HG02759 (cell line): Measurements from ENCODE around the gene FOSL2.
"Not testable (repeated sequence)": the region's sequence is repeated elsewhere in the genome, so short reads cannot be mapped to it uniquely, and the experiment has no call there.

Source experiments
- ATAC-seq: cut with Tn5 transposase; IDR thresholded peaks from one replicate; pipeline ENCODE4 v1.9.1; 2021; ENCODE audit warnings: mild to moderate bottlenecking, moderate library complexity; ENCODE audit not compliant: unreplicated experiment

The FOSL2 gene

DNA sequence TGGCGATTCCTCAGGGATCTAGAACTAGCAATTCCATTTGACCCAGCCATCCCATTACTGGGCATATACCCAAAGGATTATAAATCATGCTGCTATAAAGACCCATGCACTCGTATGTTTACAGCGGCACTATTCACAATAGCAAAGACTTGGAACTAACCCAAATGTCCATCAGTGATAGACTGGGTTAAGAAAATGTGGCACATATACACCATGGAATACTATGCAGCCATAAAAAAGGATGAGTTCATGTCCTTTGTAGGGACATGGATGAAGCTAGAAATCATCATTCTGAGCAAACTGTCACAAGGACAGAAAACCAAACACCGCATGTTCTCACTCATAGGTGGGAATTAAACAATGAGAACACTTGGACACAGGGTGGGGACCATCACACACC lies 20.9 kb upstream of the FOSL2 start:
- ATAC-seq: not testable (repeated sequence)

DNA sequence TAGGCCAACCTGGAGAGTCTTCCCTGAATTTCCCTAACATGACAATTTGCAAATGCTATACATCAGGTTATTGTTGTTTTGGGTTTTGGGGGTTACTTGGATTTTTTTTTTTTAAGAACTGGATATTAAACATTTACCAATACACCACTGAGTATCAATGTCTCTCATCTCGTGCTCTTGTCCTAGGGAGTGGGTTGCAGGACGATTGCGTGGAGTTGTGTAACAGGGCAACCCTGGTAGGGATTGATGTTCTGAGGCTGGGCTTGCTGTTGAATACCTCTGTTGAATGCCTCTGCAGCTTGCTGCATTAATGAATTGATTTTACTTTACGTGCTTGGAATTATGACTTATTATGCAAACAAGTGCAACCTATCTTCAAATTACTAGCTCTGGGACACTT lies 18.8 kb upstream of the FOSL2 start:
- no peak for ATAC-seq

DNA sequence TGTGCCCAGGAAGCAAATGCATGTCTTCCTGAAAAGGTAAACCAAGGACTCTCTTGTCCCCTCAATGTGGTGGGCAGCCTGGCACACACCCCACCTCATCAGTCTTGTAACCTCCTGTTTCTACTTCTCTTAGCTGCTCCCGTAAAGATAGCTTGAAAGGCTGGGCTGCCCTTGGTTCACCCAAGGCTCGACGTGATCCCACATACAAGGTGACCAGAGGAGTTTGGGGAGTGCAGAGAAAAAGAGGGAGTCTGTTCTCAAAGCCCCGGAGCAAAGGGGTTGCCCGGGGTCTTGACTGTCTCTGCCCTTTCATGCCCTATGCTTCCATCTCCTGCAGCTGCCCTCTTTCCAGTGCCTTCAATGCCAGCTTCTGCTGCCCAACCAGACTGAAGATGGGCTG lies 18.3 kb upstream of the FOSL2 start:
- no peak for ATAC-seq

GRCh38 chr2:28375236-28375635 lies 17.4 kb upstream of the FOSL2 start:
- ATAC-seq: no peak

GRCh38 chr2:28375742-28376631 lies 16.7 kb upstream of the FOSL2 start:
- no peak for ATAC-seq

GRCh38 chr2:28377195-28377816 lies 15.4 kb upstream of the FOSL2 start:
- ATAC-seq: no peak

DNA sequence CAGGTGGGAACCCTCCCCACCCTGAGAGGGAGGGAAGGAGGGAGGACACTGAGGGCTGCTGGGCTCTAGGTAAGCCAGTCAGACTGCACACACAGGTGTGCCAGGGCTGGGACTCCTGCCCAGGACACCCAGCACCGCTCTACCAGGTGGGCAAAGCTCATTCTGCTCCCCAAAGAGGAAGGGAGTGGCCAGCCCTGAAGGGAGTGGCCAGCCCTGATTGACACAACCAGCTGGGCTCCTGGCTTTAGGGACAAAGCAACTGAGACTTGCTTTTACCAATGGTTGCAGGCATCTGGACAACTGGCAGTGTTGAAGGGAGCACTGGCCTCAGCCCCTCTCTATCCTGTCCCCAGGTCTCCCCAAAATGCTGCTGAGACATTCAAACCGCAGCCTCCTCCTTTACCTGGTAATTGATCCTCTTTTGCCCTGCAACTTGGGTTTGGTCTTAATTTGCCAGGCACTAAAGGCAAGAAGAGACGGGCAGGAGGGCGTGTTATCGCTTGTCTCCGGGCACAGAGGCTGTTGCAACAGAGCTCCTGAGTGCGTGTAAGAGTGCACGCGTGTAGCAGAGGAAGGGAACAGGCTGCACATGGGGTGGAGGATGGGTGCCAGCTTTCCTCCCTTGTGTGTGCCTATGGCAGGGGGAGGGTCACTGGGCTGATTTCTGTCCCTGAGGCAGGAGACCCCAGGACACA lies 14.5 kb upstream of the FOSL2 start:
- no peak for ATAC-seq

DNA sequence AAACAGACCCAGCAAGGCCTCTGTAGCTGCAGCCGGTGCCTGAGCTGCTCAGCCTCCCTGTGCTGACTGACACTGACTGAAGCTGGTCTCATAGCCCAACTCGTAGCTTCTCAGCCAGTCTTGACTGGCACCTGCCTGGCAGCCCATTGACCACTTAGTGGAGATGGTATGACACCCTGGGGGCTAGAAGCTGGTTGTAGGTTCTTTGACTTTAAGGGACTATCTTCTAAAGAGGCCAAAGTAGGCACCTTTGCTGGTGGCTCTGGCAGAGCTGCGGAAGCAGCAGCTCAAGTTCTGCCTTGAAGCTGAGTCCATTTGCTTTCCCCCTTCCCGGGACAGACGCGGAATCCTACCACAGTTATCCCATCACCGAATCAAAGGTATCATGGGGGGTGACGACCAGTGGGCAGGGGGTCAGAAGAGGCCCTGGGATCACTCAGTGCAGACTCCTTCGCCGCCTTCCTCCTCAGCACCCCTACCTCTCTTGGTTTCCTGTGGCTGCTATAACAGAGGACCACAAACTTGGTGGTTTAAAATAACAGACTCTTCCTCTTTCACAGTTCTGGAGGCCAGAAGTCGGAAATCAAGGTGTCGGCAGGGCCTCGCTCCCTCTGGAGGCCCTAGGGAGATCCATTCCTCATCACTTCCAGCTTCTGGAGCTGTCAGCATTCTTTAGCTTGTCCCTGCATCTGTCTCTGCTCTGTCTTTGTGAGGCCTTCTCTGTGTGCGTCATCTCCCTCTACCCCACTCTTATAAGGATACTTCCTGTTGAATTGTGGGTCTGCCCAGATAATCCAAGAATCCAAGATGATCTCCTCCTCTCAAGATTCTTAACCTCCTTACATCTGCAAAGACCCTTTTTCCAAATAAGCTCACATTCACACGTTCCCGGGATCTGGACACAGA lies 13.7 kb upstream of the FOSL2 start:
- ATAC-seq: no peak

- no peak for ATAC-seq
Observed at GRCh38 chr2:28380219-28380618, 12.4 kb upstream of the FOSL2 start.

DNA sequence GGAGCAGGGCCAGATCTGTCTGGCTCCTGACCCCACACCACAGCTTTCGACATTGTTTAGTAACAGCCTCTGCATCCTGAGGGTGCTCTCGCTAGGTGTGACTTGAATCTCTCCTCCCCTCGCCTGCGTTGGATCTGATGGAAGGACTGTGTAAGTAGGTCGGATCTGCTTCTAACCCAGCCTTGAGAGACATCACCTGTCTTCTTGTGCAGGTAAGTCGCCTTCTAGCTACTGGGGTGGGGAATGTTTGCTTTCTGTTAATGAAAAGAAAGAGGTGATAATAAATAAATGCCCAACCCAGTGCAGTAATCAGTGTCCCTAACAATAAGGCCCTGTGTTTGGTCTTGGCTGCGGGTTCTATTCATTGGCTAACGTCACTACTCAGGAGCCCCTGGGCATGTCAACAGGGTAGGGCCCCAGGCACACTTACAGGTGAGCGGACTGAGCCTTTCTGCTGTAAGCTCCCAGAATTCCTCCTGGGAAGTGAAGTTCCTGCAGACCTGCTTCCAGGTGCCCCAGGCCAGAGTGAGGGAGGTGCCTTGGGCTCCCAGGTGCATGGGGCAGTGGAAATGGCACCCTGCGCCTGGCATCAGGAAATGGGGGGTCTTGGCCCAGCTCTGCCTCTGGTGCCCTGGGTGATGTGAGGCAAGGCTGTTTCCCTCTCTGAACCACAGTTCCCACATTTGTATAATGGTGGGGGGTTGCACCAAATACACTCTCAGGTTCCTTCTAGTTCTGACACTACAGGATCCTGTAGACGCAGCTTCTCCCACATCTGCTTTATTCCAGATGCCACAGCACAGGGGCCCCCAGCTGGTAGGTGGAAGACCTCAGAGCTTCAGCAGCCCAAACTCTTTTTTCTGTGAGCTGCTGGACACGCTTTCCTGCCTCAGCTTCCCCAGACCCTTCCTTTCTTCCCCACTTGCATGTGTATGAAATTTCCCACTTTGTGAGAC lies 11.2 kb upstream of the FOSL2 start:
- no peak for ATAC-seq

DNA sequence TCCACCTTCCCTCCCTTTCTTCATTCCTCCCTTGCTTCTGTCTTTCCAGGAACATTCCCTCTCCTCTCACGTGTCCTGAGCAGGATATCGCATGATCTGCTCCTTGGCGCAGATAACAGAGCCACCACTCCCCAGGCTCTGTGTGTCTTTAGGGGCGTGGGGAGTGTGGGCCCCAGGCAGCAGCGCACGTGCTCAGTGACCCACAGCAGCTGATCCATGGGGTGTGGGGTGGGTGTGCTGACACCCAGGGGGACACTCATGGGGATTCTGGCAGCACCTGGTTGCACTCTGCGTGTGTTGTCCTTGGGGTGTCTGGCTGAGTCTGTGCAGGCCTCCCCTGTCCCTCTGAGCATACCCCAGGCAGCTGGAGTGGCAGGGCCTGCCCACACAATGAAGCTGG lies 9.9 kb upstream of the FOSL2 start:
- no peak for ATAC-seq

- ATAC-seq: no peak
Observed at GRCh38 chr2:28387082-28387960, 5.3 kb upstream of the FOSL2 start.

GRCh38 chr2:28389399-28390240 lies 3.0 kb upstream of the FOSL2 start:
- ATAC-seq: no peak

DNA sequence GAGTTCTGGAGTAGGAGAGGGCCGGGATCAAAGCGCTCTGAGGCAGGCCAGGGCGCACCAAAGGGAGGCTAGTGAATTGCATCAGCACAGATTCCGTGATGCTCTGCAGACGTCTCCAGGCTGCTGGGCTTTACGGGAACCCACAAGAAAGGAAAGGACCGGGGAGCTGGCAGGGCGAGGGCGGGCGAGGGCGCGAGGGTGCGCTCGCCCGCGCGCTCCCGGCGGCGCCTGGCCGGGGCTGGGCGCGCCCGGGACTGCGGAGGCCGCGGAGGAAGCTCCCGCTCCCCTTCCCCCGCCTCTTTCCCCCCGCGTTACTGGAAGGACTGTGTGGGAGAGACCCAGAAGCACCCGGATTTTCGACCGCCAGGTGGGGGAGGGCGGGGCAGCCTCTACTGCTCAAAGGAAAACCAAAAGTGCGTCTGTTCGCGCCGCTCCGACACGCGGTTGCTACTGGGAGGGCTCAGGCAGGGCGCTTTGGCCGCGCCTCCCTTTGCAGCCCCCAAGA lies 2.4 kb upstream of the FOSL2 start:
- ATAC-seq: no peak

- ATAC-seq: no peak
Observed at GRCh38 chr2:28390746-28391563, 1.7 kb upstream of the FOSL2 start.

GRCh38 chr2:28391564-28392296 lies 928 bp upstream of the FOSL2 start:
- ATAC-seq: peak; percentile 35
